ENCODE measurements around the gene DCBLD2. TPM values are rescaled to one million over a fixed set of nuclear protein-coding genes. Genes with fewer than 3 reads are reported as not detected.

Gene DCBLD2
- total RNA-seq, 1 donor from 2014 or later = 33.7 TPM

DNA sequence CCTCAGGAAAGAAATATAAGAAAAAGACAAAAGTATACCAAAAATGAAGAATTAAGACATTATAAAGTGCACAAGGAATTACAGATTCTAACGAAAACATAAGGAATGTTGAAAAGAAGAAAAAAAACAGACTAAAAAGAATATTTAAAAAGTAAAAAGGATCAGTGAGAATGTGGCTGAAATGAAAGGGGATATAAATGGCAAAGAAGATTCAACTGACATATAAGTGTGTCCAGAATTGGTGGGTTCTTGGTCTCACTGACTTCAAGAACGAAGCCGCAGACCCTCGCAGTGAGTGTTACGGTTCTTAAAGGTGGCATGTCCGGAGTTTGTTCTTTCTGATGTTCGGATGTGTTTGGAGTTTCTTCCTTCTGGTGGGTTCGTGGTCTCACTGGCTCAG, 44.8 kb downstream of the DCBLD2 start:
- intact Hi-C loops (cut with micrococcal nuclease) = no loop called here
- H3K27me3 ChIP-seq (ENCODE audit: low read depth) = no peaks in the 10 kb centered on the region
- no peak overlapping the region for H3K27ac ChIP-seq (replicated peaks)
- H3K36me3 ChIP-seq = peaks cover 22% of the 10 kb centered on the region
- TF ChIP-seq, protein P1, sequence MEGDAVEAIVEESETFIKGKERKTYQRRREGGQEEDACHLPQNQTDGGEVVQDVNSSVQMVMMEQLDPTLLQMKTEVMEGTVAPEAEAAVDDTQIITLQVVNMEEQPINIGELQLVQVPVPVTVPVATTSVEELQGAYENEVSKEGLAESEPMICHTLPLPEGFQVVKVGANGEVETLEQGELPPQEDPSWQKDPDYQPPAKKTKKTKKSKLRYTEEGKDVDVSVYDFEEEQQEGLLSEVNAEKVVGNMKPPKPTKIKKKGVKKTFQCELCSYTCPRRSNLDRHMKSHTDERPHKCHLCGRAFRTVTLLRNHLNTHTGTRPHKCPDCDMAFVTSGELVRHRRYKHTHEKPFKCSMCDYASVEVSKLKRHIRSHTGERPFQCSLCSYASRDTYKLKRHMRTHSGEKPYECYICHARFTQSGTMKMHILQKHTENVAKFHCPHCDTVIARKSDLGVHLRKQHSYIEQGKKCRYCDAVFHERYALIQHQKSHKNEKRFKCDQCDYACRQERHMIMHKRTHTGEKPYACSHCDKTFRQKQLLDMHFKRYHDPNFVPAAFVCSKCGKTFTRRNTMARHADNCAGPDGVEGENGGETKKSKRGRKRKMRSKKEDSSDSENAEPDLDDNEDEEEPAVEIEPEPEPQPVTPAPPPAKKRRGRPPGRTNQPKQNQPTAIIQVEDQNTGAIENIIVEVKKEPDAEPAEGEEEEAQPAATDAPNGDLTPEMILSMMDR (IDR thresholded peaks at IDR 0.05; ENCODE audit: borderline replicate concordance) = no peak
- no peak for DNase-seq
- H3K4me3 ChIP-seq = no peak overlapping the region
- H3K9me3 ChIP-seq (replicated peaks) = peaks cover 48% of the 10 kb centered on the region
- H3K4me1 ChIP-seq = peaks cover 10% of the 10 kb centered on the region

DNA sequence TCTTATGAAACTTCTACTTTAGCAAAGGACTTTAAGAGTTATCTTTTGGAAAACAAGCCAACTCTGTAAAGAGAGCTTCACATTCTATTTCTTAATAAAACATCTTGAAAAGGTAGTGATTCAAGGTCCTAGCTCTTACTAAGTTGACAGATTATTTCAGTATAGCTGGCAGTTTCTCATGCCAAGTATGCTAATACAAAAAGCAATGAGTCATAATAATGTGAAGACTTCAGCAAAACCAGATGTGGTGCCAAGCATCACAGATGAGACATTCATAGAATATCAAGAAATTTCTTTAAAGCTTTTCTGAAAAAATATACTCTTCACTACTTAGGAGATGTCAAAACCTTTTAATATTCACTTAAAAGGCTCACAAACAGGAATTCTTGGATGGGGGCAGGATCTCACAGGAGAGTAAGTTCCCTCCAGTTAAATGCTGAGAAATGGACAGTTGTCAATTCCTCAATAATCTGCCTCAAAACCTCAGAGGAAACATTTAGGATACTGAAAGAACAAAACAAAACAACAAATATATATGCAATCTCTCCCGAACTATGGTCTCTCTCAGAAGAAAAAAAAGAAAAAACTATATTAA, 45.6 kb downstream of the DCBLD2 start:
- Histone ChIP-seq H3K27ac (replicated peaks) (no peak overlapping the region), H3K9me3 (replicated peaks) (peaks cover 45% of the 10 kb centered on the region), H3K4me3 (no peak overlapping the region), H3K4me1 (peaks cover 10% of the 10 kb centered on the region), H3K36me3 (peaks cover 22% of the 10 kb centered on the region), H3K27me3 (ENCODE audit: low read depth) (no peaks in the 10 kb centered on the region)
- TF ChIP-seq, protein P1 (IDR thresholded peaks at IDR 0.05; ENCODE audit: borderline replicate concordance) = no peak
- no peak for DNase-seq
- intact Hi-C loops (cut with micrococcal nuclease) = no loop called here

DNA sequence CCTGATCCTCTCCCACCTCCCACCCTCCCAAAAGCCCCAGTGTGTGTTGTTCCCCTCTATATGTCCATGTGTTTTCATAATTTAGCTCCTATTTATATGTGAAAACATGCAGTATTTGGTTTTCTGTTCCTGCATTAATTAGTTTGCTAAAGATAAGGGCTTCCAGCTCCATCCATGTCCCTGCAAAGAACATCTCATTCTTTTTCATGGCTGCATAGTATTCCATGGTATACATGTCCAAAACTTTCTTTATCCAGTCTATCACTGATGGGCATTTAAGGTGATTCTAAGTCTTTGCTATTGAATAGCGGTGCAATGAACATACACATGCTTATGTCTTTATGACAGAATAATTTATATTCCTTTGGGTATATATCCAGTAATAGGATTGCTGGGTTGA, 53.4 kb downstream of the DCBLD2 start:
- no peak overlapping the region for H3K27ac ChIP-seq (replicated peaks)
- no peaks in the 10 kb centered on the region for H3K27me3 ChIP-seq (ENCODE audit: low read depth)
- intact Hi-C loops (cut with micrococcal nuclease) = no loop called here
- DNase-seq = no peak
- H3K4me1 ChIP-seq = peaks cover 6% of the 10 kb centered on the region
- peaks cover 21% of the 10 kb centered on the region for H3K36me3 ChIP-seq
- H3K9me3 ChIP-seq (replicated peaks) = peaks cover 4% of the 10 kb centered on the region
- TF ChIP-seq, protein P1 (IDR thresholded peaks at IDR 0.05; ENCODE audit: borderline replicate concordance) = no peak
- no peak overlapping the region for H3K4me3 ChIP-seq

DNA sequence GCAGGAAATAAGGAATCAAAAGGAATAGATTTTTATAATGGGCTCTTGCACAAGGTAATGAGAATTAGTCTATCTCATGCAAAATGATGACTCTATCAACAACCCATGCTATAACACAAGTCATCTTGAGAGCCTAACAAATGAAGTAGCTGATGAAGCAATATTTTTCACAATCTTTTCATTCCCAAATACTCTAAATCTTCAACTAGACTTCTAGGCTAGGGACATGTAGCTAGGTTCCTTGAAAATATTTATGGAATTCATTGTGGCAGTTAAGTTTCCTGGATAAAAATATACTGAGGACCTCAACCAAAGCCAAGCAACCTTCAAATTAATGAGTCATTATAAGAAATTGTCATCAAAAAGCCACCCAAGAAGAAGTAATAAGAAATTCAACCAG, 55.4 kb downstream of the DCBLD2 start:
- intact Hi-C loops (cut with micrococcal nuclease) = no loop called here
- no peak for DNase-seq
- H3K4me1 ChIP-seq = peaks cover 11% of the 10 kb centered on the region
- H3K36me3 ChIP-seq = peaks cover 21% of the 10 kb centered on the region
- no peak overlapping the region for H3K4me3 ChIP-seq
- H3K27ac ChIP-seq (replicated peaks) = no peak overlapping the region
- peaks cover 4% of the 10 kb centered on the region for H3K9me3 ChIP-seq (replicated peaks)
- TF ChIP-seq, protein P1 (IDR thresholded peaks at IDR 0.05; ENCODE audit: borderline replicate concordance) = no peak
- H3K27me3 ChIP-seq (ENCODE audit: low read depth) = no peaks in the 10 kb centered on the region

DNA sequence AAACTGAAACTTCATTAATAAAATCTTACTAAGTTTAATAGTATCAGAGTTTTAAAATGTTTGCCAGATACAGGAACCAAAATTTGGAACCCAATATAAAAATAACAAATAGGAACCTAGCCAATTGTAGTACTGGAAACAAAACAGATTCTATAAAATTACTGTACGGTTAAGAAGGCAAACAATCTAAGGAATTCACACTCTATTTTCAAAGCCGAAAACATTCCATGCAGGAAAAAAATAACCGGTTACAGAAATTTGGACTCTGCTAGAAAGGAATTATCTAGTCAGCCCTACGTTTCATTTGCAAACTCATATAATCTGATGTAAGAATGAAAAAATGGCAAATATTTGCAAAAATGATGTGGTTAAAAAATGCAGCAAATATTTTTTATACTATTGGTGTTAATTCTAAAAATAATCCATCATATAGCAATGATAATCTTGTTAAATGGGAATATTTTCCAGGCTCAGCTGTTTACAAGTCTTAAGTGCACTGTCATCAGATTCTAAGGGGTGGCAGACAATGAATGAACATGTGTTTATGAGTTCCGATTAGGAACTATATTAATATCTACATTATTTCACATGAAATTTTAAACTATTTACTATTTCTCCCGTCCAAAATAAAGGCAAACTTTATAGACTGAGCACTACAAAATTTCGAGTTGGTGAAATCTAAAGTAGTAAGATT, 58.1 kb downstream of the DCBLD2 start:
- Histone ChIP-seq H3K4me1 (peaks cover 11% of the 10 kb centered on the region), H3K36me3 (peaks cover 11% of the 10 kb centered on the region), H3K27me3 (ENCODE audit: low read depth) (no peaks in the 10 kb centered on the region), H3K4me3 (no peak overlapping the region), H3K9me3 (replicated peaks) (peaks cover 4% of the 10 kb centered on the region), H3K27ac (replicated peaks) (no peak overlapping the region)
- TF ChIP-seq, protein P1 (IDR thresholded peaks at IDR 0.05; ENCODE audit: borderline replicate concordance) = no peak
- intact Hi-C loops (cut with micrococcal nuclease) = no loop called here
- no peak for DNase-seq

Measured in left ventricle myocardium inferior (tissue), 1 donor.